ENCODE measurements around the gene HNF1B.

Gene HNF1B

DNA sequence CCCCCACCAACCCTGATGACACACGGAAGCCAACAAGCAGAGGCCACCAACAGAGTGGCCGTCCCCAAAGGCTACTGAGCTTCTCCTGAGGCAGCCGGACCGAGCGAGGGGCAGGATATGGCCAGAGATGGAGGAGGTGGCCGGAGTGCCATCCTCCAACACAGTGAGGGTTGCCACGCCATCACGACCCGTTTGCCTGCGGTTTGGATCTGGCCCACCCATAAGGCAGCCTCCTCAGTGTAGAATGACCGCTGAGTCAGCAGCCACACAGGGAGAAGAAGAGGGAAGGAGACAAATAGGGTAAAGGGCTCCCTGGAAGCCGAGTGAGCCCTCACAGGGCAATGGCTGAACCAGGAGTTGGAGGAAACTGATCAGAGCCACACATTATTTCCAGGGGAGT is 13.8 kb downstream of the HNF1B start:
- DNase-seq = no peak

DNA sequence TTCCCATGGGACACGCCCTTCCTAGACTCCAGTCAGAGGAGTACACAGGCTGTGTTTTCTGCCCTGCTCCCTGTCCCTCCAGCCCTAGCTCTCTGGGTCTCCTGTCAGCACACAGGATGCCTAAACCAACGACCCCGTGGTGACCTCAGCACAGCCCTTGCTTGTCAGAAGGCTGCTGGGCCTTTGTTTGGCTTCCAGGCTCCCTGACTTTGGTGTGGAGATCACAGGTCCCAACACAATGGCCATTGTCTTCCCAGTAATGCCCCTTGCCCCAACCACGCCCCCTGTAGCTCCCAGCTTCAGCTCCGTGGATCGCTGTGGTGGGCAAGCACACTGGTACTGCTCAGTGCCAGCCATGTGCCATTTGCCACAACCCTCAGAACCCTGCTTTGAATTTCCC is 15.0 kb downstream of the HNF1B start:
- no peak for DNase-seq

DNA sequence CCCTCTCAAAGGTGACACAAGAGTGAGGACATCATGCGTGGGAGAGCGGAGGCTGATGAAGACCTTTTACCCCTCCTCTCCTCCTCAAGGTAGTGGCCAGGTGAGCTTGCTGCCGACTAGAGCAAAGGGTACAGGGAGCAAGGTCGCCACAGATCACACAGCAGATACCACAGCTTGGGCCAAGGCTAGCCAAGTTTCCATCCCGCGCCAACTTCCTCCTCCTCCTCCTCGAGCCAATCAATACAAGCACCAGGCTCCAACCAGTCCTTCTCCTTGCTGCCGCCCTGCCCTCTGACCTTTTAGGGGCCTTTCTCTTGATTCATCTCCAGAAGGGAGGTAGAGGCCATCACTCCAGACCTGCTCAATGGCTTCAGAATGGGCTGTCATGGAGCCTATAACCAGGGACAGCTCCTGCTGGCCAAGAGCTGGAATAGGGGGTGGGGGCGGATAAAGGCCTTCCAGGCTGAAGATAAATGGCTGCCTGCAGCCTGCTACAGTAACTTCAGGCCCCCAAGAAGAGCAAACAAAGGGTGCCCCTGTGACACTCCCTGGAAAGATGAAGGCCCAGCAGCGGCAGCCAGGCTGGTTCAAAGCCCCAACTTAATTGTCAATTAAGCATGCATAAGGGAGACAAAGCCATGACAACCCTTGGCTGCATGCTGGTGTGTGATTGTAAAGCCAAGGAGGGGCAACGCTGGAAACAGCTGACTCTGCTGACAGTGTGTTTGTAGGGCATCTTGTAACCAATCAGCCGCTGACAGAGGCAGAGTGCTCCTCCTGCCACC is 17.8 kb downstream of the HNF1B start:
- no peak for DNase-seq

DNA sequence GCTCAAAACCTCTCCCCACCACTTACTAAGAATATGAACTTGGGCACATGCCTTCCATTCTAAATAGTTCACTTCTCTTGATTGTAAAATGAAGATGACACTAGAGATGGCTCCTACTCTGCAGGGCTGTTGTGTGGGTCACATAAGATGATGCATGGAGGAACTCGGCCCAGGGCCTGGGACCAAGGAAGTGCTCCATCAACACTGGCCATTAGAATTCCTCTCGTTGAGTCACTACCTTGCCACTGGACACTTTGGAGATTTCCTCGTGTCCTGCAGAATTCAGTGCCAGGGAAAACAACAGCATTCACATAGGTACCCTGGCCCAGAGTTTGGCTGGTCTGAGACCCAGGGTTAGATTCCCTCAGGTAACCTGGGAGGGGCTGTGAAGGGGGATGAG is 18.6 kb downstream of the HNF1B start:
- no peak for DNase-seq

DNA sequence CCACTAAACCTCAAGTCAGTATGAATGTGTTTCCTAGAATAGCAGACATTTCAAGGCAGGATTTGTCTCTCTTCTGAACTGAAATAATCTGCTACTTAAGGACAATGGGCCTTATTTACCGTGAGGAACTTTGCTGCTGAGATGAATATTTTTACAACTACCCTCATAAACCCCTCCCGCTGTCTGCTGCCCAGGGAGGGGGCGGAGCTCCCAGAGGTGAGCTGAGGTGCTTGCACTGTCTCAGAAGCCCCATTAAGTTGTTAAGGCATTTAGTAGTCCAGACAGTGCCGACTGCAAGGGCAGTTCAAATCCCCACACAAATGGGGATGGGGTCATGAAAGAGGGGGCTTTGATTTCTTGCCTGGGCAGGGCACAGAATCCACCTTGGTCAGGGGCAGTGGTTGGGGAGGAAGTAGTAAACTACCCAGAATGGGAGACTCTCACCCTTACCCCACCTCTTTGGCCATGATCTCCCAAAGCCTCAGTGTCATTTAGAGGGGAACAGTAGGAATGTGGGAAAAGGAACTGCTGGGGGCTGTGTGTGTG is 19.2 kb downstream of the HNF1B start:
- DNase-seq = no peak

DNA sequence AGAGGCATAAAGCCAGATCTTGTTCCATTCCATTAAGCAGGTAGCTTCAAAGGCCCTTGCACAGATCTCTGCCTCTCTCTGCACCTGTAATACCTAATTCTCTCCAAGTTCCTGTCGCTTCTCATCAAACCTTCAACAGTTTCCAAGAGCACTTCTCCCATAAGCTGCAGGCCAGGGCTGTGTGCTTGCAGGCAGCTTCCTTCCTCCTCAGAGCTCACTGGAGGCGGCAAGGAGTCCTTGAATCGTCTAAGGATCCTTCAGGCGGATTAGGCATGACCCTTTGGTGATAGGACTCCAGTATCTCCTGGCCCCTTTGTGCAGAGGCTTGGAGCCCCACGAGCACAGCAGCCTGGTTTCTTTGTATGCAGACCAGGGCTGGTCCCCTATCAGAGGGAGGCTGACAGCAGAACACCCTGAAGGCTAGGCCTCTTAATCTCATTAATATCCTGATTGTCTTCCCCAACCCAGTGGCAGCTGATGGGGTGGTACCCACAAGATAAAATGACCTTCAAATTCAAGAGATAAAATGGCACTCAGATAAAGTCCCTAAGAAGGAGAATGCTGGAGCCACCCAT is 19.8 kb downstream of the HNF1B start:
- DNase-seq = no peak

DNA sequence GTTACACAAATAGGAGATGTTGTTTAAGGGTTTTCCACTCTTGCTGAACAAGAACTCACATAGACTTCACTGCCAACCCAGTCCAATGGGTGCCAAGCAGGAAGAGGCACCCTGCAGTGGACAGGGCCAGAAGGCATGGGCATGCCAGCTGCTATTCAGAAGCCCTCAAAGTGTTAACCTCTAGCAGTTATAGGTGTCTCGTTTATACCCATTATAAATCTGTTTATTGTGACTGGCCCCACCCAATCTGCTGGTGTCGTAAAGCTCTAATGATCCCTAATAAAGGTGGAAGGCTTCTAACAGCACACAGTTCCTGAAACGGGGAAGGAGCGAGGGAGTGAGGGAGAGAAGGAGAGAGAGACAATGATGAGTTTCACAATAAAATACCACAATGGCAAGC is 23.9 kb downstream of the HNF1B start:
- no peak for DNase-seq

DNA sequence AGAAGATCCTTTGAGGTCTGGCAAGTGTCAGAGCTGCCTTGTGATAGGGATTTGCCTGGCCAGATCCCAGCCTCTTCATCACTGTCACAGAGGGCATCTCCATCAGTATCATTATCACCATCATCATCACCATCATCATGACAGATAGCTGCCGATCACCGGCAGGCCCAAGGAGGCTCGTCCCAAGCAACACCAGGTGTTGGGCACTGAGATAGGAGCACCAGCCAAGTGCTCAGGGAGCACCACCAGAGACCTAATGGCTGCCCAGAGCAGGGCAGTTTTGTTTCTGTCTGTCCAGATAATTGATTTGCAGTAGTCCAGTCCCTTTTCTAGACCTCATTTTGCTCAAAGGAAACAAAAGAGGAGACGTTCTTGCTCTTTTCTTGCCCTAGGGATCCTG is 25.0 kb downstream of the HNF1B start:
- no peak for DNase-seq

DNA sequence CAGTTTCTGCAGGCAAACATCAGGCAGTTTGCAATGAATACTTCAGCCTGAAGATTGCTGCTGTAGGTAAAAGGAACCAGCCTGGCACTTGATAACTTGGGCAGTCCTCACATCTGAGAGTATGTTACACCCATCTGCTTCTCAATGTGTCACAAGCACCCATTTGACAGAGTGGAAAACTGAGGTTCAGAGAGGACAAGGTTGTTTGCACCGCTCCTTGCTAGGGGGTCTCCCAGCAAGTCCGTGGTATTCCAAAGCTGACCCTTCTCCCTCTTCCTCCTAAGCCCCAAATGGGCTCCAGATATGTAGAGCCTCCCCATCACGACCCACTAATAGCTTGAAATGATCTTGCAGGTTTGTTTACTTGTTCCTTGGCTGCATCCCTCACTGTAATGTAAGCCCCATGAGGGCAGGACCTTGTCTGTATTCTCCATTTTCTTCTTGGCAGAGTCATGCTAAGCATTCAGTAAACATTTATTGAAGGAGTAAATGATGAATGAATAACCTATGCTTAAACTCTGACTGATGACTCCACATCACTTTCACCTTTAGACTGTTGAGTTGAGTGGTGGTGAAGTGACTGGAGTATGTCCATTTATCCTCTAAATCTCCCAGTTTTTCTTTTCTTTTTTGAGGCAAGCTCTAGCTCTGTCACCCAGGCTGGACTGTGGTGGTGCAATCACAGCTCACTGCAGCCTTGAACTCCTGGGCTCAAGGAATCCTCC is 26.4 kb downstream of the HNF1B start:
- DNase-seq = no peak

DNA sequence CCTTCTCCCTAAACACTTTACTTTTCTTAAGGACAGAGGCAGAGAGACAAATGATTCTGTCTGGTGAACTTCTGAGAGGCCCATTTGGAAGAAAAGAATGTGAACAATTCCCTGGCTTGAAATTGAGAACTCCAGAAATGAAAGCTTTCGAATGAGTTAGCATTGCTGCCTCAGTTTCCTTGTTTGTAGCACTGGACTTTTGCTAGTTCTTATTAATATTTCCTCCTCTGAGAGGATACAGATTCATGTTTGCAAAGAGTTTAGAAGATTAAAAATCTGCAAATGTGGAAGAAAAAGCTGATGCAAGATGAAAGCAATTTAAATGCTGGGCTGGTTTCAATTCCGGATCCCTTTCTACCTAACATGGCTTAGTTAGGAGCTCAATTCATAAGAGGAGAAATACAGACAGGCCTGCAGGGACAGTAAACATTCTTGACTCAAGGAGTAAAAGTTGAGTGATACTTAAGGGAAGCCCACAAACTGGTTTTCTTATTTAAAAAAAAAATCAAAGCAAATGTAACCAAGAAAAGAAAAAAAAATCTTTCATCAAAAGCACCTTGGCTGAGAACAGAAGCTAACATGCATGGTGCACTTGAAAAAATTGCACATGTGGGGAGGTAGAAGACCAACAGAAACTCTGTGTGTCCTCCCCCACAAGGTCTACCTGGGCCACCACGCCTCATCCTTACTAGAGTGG is 27.1 kb downstream of the HNF1B start:
- DNase-seq = no peak

DNA sequence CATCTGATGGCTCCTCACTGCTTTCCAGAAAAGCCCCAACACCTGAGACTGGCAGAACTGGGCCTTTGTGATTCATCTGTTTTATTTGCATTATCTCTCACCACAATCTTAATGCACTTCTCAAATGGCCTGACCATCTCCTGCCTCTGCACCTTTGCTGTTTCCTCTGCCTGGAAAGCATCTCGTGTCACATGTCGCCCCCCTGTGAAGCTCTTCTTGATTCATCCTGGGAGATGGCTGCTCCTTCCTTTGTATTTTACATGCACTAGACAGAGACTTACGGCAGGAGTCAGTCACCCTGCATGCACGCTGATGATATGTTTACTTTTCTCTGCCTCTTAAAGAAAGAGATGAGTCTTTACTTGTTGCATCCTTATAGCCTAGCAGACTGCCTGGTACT is 30.0 kb downstream of the HNF1B start:
- DNase-seq = no peak

DNA sequence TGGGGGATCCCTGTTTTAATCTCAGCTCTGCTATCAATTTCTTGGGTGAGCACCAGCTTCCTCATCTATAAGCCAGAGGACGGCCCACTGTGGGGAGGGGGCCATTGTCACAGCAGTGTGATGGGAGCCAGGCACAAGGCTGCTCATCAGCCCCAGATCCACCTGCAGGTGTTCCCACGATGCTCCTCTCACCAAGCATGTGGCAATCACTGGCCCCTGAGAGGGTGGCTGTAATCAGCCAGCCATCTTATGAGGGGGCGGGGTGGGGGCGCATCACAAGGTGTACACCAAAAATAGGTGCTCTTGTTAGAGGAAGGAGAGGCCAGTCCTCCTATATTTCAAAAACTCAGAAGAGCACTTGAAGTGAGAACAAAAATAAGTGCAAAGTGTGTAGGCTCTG is 31.2 kb downstream of the HNF1B start:
- no peak for DNase-seq

DNA sequence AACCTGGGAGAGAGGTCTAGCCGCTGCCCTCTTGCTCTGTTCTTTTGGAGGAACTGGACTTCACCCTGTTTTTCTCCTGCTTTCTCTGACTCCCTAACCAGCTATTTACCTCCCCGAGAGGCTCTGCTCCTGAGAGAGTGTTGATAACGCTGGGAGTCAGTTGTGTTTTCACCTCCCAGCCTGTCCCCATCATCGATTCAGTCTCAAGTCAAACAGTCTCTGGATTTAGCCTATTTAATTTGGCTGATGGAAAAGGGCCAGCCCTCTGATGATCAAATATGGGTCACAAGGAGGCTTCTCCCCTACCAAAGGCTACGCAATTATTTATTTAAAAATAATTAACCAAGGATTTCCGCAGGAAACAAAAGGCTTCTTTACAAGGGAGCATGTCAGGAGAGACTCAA is 31.8 kb downstream of the HNF1B start:
- DNase-seq = no peak

DNA sequence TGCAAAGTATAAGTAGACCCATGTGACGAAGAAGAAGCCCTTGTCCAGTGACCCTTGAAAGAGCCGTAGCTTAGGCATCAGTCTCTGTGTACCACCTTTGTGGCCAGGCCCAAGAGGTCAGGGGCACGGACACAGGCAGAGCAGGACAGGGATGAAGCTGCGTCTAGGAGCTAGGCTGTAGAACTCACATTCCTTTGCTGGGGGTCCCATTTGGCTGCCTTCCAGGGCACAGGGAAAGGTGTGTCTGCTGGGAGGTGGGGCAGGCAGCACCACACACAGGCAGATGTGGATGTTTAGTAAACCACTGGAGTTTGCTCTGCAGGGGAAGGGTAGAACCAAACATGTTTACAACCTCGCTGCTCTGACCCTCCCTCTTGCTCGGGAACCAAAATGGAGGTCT is 33.7 kb downstream of the HNF1B start:
- no peak for DNase-seq

DNA sequence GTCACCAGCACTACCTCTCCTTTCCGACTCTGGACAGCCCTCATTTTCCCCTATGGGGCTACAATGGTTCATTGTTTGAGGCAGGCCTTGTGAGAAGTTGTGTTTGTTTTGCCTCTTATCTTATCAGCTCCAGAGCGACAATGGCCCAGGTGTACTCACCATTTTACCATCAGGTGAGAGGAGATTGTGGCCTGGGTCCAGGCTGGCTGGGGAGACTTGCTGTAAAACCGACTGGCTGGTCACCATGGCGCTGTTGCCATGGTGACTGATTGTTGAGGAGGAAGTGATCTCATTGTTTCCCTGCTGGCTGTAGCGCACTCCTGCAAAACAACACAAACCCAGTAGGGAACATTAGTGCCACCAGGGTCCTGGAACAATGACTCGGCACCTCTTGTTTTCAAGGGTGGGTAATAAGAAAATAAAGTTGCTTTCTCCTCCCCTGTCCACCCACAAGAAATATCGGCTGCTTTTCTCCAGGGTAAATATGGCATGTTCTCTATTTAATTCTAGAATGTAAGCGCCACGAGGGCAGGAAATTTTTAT is 34.4 kb downstream of the HNF1B start:
- DNase-seq = peak; percentile 86

DNA sequence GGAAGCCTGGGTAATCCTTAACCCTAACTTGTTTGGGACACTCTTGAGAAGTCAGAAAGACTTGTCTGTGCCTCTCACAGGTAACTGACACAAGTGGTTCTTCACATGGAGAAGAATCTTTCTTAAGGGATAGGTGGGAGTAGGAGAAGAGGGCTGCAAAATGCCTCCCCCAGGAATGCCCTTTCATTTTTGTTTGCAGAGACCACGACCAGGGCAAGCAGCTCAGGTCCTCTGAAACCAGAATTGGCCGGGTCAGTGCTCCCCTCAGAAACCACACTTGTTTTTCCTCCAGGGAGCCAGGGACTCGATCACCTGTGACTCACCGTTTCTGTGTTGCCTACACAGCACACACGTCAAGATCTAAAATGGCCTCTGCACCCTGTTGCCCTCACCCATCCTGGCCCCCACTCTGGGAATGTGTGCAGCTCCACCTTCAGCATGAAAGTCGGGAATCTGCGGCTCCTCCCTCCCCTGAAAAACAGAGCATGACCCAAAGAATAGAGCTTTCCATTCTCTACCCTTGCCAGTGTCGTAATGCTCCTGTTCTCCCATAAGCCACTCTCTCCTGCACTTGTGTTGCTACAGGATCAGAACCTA is 36.1 kb downstream of the HNF1B start:
- no peak for DNase-seq

DNA sequence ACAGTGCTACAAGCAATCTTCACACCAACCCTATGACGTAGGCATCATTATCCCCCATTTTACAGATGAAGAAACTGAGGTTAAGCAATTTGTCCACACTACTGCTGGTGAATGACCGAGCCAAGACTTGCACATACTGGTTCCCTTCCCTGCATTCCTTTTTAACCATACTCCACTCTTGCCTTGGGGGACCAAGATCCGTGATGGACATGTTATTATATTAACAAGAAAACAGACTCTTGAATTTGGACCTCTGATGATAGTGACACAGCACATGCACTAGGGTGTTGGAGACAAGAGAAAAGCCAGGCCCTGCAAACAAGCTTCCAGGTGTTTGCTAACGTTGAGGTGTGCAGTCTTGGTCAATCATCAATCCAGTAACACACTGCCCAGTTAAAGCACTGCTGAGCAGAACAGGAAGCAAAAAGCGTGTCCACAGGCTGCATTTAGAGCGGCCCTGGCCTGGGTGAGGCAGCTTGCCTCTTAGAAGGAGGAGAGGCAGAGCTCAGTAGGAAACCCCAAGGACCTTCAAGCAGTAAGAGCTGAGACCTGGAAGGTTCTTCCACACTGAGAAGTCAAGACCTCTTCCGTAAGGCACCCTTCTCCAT is 36.7 kb downstream of the HNF1B start:
- DNase-seq = no peak

DNA sequence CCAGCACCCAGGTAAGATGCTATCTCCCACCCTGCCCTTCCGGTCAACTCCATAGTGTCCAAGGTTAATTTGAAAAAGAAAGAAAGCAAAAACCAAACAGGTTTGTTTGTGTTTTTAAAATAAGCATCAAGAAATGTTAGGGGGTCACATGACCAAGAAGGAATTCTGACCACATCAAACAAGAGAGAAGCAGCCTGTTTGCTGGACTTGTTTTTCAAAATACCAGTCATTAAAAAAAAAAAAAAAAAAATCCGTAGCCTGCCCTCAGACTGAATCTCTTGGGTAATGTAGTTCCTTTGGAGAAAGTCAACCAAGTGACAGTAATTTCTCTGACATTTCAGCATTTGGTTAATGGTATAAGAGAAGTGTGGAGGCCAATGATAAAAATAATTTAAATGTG is 38.4 kb downstream of the HNF1B start:
- no peak for DNase-seq

DNA sequence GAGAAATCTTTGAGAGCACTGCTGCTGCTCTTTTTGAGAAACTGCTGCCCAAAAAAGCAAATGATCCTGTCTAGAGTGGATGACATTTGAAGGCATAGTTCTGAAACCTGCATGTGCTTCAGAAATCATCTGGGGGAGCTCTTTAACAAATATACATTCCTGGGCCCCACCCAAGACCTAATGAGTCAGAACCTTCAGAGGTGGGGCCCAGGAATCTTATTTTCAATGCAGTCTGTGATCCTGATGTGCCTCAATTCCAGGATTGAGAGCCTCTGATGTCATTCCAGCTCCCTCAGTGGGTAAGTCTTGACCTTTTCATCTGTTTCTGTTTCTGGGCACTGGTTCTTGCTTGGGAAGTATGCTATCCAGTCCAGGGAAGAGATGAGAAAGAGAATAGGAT is 42.3 kb downstream of the HNF1B start:
- no peak for DNase-seq

DNA sequence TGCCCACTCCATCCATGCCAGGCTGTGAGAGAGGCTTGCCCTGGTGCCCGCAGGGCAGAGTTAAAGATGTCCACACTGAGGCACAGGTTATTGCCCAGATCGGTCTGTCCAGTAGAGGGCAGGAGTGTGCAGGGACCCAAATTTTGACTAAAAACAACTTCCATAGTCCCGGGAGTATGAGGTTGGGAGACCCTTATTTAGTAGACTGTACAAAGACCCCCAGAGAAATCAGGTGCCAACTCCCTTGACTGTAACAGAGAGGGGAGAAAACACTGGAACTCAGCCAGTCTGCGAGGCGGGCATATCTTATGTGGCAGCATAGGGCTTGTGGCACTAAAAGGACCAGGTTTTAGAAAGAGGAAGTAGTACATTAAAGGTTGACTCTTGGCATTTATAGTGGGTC is 43.4 kb downstream of the HNF1B start:
- DNase-seq = no peak

DNA sequence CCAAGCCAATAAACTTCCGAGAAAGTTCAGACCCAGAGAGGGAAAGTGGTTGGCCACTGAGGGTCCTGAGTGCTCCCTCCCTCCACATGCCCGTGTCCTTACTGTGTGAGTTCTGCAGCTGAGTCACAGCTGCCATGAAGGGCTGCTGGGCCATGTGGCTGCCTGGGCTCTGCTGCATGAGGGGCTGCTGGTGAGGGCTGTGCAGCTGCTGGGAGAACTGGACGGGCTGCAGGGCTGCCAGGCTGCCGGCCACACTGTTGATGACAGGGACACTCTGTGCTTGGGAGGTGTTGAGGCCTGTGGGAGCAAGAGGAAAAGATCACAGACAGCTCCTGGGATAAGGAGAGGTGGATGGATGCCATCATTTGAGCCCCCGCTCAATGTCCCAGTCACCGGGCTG is 44.0 kb downstream of the HNF1B start:
- DNase-seq = no peak

DNA sequence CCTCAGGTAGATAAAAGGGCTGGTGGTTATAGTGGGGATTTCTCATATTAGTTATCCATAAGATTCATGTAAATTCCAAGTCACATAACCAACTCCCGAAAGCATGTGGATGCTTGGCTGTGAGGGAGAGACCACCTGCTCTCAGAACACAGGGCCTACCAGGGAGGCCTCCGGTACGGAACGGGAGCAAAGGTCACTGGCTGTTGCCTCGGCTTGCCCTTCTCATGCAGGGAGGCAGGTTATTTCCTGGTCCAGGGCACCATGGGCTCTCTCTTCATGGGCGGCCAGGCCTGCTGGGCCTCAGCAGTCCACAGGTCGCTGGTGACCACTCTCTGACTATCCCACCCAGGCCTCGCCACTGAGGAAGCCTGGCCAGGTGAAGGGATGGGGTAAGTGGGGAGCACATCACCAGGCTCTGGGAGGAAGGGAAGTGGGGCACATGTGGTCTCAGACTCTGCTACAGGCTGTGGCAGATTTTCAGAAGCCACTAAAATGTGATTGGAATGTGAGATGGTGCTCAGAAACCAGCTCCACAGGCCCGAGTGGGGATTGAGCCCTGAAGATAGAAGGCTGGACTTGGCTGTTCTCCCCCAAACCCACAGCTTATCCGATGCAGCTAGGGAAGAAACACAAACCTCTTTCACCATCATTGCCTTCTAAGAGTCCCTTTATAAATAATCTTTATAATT is 45.4 kb downstream of the HNF1B start:
- no peak for DNase-seq
